ENCODE data around the gene NTMT2.
A peak's percentile ranks its signal among the peaks of the same experiment; 100 is the strongest.

NTMT2 gene

GRCh38 chr1:170146720-170147263 lies 1.0 kb downstream of the NTMT2 start:
- no peak overlapping the region for H3K4me3 ChIP-seq (ENCODE audit: low read depth, low read length)
- no peak overlapping the region for H3K27ac ChIP-seq (ENCODE audit: extremely low read depth, low read depth, low read length)
- no peaks in the 10 kb centered on the region for H3K36me3 ChIP-seq (ENCODE audit: control insufficient read depth in 2 of 2, insufficient read depth in 1 of 2, low read length in 2 of 2)
- ChIA-PET CTCF (interaction anchor here (1.3 kb wide), 1 partner anchor 10 kb away, joined by 5 read pairs; no protein-coding TSS in a partner anchor), POLR2A (no interaction called here)
- no peaks in the 10 kb centered on the region for H3K9me3 ChIP-seq (ENCODE audit: control insufficient read depth, insufficient read depth, low read depth, low read length)
- TF ChIP-seq OVOL3 (tag by site-specific recombination; IDR thresholded peaks at IDR 0.05) (no peak), SALL2 (tag by site-specific recombination; IDR thresholded peaks at IDR 0.05; ENCODE audit: borderline replicate concordance) (no peak), ZBTB49 (tag by site-specific recombination; IDR thresholded peaks at IDR 0.05; ENCODE audit: low read depth) (no peak), ZNF529 (tag by site-specific recombination; IDR thresholded peaks at IDR 0.05; ENCODE audit: insufficient replicate concordance) (no peak), KLF10 (tag by site-specific recombination; IDR thresholded peaks at IDR 0.05) (no peak), FEZF1 (tag by site-specific recombination; IDR thresholded peaks at IDR 0.05) (peak; percentile 55), ZIC2 (tag by site-specific recombination; IDR thresholded peaks at IDR 0.05) (no peak), ZFP3 (tag by site-specific recombination; IDR thresholded peaks at IDR 0.05; ENCODE audit: low read depth) (no peak)
- TF ChIP-seq, protein P1, sequence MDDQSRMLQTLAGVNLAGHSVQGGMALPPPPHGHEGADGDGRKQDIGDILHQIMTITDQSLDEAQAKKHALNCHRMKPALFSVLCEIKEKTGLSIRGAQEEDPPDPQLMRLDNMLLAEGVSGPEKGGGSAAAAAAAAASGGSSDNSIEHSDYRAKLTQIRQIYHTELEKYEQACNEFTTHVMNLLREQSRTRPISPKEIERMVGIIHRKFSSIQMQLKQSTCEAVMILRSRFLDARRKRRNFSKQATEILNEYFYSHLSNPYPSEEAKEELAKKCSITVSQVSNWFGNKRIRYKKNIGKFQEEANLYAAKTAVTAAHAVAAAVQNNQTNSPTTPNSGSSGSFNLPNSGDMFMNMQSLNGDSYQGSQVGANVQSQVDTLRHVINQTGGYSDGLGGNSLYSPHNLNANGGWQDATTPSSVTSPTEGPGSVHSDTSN (CRISPR knock-in tag; IDR thresholded peaks at IDR 0.05) = no peak
- TF ChIP-seq, protein P2, sequence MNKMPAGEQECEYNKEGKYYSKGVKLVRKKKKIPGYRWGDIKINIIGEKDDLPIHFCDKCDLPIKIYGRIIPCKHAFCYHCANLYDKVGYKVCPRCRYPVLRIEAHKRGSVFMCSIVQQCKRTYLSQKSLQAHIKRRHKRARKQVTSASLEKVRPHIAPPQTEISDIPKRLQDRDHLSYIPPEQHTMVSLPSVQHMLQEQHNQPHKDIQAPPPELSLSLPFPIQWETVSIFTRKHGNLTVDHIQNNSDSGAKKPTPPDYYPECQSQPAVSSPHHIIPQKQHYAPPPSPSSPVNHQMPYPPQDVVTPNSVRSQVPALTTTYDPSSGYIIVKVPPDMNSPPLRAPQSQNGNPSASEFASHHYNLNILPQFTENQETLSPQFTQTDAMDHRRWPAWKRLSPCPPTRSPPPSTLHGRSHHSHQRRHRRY (tag by site-specific recombination; IDR thresholded peaks at IDR 0.05) = no peak
- TF ChIP-seq, protein P3, sequence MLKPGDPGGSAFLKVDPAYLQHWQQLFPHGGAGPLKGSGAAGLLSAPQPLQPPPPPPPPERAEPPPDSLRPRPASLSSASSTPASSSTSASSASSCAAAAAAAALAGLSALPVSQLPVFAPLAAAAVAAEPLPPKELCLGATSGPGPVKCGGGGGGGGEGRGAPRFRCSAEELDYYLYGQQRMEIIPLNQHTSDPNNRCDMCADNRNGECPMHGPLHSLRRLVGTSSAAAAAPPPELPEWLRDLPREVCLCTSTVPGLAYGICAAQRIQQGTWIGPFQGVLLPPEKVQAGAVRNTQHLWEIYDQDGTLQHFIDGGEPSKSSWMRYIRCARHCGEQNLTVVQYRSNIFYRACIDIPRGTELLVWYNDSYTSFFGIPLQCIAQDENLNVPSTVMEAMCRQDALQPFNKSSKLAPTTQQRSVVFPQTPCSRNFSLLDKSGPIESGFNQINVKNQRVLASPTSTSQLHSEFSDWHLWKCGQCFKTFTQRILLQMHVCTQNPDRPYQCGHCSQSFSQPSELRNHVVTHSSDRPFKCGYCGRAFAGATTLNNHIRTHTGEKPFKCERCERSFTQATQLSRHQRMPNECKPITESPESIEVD (tag by site-specific recombination; IDR thresholded peaks at IDR 0.05) = peak; percentile 31; the same call in 1 of the 2 replicates
- TF ChIP-seq, protein P4, sequence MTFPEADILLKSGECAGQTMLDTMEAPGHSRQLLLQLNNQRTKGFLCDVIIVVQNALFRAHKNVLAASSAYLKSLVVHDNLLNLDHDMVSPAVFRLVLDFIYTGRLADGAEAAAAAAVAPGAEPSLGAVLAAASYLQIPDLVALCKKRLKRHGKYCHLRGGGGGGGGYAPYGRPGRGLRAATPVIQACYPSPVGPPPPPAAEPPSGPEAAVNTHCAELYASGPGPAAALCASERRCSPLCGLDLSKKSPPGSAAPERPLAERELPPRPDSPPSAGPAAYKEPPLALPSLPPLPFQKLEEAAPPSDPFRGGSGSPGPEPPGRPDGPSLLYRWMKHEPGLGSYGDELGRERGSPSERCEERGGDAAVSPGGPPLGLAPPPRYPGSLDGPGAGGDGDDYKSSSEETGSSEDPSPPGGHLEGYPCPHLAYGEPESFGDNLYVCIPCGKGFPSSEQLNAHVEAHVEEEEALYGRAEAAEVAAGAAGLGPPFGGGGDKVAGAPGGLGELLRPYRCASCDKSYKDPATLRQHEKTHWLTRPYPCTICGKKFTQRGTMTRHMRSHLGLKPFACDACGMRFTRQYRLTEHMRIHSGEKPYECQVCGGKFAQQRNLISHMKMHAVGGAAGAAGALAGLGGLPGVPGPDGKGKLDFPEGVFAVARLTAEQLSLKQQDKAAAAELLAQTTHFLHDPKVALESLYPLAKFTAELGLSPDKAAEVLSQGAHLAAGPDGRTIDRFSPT (tag by site-specific recombination; IDR thresholded peaks at IDR 0.05) = no peak
- TF ChIP-seq, protein P5, sequence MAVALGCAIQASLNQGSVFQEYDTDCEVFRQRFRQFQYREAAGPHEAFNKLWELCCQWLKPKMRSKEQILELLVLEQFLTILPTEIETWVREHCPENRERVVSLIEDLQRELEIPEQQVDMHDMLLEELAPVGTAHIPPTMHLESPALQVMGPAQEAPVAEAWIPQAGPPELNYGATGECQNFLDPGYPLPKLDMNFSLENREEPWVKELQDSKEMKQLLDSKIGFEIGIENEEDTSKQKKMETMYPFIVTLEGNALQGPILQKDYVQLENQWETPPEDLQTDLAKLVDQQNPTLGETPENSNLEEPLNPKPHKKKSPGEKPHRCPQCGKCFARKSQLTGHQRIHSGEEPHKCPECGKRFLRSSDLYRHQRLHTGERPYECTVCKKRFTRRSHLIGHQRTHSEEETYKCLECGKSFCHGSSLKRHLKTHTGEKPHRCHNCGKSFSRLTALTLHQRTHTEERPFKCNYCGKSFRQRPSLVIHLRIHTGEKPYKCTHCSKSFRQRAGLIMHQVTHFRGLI (tag by site-specific recombination; IDR thresholded peaks at IDR 0.05) = no peak
- peaks cover 11% of the 10 kb centered on the region; the same call in 1 of the 2 replicates for H3K4me1 ChIP-seq (ENCODE audit: control insufficient read depth, insufficient read depth, low read length)

- Histone ChIP-seq H3K4me1 (ENCODE audit: control insufficient read depth, insufficient read depth, low read length) (peaks cover 11% of the 10 kb centered on the region; the same call in 1 of the 2 replicates), H3K36me3 (ENCODE audit: control insufficient read depth in 2 of 2, insufficient read depth in 1 of 2, low read length in 2 of 2) (no peaks in the 10 kb centered on the region), H3K9me3 (ENCODE audit: control insufficient read depth, insufficient read depth, low read depth, low read length) (no peaks in the 10 kb centered on the region), H3K4me3 (ENCODE audit: low read depth, low read length) (no peak overlapping the region), H3K27ac (ENCODE audit: extremely low read depth, low read depth, low read length) (no peak overlapping the region)
- POLR2A ChIA-PET = no interaction called here
- TF ChIP-seq, protein P1 (CRISPR knock-in tag; IDR thresholded peaks at IDR 0.05) = no peak
- CTCF ChIA-PET = no interaction called here
Measured at GRCh38 chr1:170149241-170149640, 3.5 kb downstream of the NTMT2 start.
